AG04449 (cell line): Measurements from ENCODE around the gene A1BG.
"Not testable (repeated sequence)": the region's sequence is repeated elsewhere in the genome, so short reads cannot be mapped to it uniquely, and the experiment has no call there.

Source experiments
- CTCF ChIA-PET: fragments of 350-600 bp; formaldehyde crosslinking; extraction: SDS; loops from one replicate; lab custom pipeline; 2021; ENCODE audit warnings: antibody characterized with exemption; lab: Yijun Ruan, JAX
- POLR2A ChIA-PET: fragments of 400-600, 350-600 bp; formaldehyde crosslinking; extraction: SDS; loops from one replicate; lab custom pipeline; 2020; ENCODE audit warnings: antibody characterized with exemption, inconsistent platforms; lab: Yijun Ruan, JAX
- DNase-seq: peaks from one replicate; pipeline ENCODE4 v3.0.0-alpha.2; 2010; ENCODE audit warnings: low read depth, low spot score
- H3K4me3 ChIP-seq: 2 replicates; pipeline ENCODE4 v1.5.1; 2011; ENCODE audit warnings: low read depth, mild to moderate bottlenecking, control low read depth, low read length
- TF ChIP-seq, protein P1 (sequence below): IDR thresholded peaks from one replicate; pipeline ENCODE4 v1.5.1; 2011; ENCODE audit warnings: mild to moderate bottlenecking, moderate library complexity, low read length, control low read depth, inconsistent platforms; ENCODE audit not compliant: insufficient read depth; ENCODE audit errors: missing control alignments

Gene A1BG

DNA sequence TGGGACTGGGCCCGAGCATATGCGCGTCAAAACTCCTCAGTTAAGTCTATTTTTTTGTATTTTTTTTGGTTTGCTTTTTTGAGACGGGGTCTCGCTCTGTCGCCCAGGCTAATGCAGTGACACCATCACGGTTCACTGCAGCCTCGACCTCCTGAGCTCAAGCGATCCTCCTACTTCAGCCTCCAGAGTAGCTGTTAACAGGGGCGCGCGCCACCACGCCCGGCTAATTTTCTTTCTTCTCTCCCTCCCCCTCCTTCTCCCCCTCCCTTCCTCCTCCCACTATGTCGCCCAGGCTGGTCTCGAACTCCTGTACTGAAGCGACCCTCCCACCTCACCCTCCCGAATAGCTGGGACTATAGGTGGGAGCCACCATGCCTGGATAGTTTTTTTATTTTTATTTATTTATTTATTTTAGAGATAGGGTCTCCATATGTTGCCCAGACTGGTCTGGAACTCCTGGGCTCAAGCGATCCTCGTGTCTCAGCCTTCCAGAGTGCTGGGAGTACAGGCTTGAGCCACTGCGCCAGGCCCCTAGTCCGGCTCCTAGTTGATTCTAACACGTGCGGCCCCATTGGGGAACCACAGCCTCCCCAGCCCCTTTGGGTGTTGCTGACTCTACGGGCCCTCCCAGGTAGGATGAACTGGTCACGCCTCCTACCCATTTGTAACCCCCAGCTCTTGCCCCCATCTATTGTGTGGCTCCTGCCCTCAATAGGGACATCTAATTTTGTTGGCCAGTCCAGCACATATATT is 28.3 kb upstream of the A1BG start:
- POLR2A ChIA-PET, result interaction anchor here (1.1 kb wide), 1 partner anchor 27 kb away, joined by 7 read pairs; the partner anchor contains the start of gene ZNF584
- TF ChIP-seq, protein P1, sequence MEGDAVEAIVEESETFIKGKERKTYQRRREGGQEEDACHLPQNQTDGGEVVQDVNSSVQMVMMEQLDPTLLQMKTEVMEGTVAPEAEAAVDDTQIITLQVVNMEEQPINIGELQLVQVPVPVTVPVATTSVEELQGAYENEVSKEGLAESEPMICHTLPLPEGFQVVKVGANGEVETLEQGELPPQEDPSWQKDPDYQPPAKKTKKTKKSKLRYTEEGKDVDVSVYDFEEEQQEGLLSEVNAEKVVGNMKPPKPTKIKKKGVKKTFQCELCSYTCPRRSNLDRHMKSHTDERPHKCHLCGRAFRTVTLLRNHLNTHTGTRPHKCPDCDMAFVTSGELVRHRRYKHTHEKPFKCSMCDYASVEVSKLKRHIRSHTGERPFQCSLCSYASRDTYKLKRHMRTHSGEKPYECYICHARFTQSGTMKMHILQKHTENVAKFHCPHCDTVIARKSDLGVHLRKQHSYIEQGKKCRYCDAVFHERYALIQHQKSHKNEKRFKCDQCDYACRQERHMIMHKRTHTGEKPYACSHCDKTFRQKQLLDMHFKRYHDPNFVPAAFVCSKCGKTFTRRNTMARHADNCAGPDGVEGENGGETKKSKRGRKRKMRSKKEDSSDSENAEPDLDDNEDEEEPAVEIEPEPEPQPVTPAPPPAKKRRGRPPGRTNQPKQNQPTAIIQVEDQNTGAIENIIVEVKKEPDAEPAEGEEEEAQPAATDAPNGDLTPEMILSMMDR, result no peak
- H3K4me3 ChIP-seq, result peak overlapping the region; percentile 82
- CTCF ChIA-PET, result no interaction called here
- no peak for DNase-seq

DNA sequence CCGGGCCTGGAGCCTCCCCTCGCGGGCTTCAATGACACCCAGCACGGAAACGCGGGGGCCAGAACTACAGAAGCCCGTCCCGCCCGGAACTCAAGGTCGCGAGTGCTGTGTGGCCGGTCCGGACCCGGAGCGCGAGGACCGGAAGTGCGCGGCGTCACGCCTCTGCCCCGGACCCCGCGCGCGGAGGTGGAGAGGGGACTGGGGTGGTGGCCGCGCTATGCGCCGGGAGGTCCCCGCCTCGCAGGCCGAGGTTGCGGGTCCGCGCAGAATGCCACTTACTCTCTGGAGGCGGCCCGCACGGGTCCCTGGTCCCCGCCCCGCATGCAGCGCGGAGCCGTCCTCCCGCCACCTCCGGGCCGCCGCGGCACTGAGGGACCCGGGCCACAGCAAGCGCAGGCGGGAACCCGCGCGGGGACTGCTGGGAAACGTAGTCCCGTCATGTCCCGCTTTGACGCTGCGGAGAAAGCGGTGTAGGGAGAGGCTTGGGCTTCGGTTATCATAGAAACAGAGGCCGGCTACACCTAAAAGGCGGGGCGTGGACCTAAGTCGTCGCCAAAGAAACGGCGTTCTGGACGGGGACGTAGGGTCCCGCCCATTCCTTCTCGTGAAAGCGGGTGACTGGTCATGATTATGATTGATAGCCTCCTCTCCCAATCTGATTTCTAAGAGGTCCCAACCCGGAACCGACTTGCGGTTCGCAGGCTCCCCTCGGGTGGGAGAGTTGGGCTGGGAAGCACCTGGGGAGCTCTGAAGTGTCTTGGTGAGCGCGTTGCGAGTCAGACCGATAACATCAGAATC is 27.6 kb upstream of the A1BG start, which contains the start of gene ZNF837:
Gene ZNF837, minus strand, starts transcription at position 369 of the 798 bp plus-strand sequence. CDS start 11,698 bp downstream, outside the sequence.
- POLR2A ChIA-PET, result interaction anchor here (1.1 kb wide), 2 partner anchors 18 to 28 kb away, joined by 3 to 7 read pairs; partner anchors contain the start of genes ZNF497 and ZNF584
- DNase-seq, result peak; percentile 100
- CTCF ChIA-PET, result interaction anchor here (1.1 kb wide), 2 partner anchors 16 to 201 kb away, joined by 3 read pairs; no protein-coding TSS in a partner anchor
- H3K4me3 ChIP-seq, result peak within 1 kb of the TSS; percentile 82
- TF ChIP-seq, protein P1, result no peak

DNA sequence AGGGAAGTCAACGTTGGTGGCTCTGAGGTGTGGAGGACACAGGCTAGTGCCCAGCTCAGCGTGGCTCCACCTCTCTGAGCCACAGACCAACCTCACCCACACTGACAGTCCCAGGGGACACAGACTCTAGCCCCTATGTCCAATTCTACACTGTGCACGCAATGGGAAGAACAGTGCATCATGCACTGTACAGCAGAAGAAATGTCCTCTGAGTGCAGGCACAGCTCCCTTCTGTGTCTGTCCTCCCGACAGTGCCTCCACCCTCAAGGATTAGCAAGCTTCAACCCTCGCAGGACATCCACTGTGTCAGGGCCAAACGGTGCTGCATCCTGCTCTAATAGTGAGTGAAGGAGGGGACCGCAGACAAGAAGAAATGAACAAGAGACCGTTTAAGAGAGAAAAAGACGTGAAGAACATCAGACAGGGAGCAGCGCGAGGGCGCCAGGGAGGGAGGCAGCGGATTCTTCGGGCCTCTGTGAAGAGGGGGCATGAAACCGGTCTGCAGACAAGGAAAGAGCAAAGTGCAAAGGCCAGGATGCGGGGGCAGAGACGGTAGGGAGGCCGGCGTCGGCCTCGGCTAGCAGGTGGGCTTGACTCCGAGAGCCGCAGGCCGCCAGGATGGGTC is 26.9 kb upstream of the A1BG start:
- POLR2A ChIA-PET, result interaction anchor here (0.6 to 1.1 kb wide), 3 partner anchors 11 to 18 kb away, joined by 3 to 5 read pairs (median 3); partner anchors contain the start of gene ZNF497
- H3K4me3 ChIP-seq, result peak overlapping the region; percentile 82
- TF ChIP-seq, protein P1, result no peak
- CTCF ChIA-PET, result interaction anchor here (1.1 kb wide), 2 partner anchors 15 to 201 kb away, joined by 3 read pairs; no protein-coding TSS in a partner anchor
- no peak for DNase-seq

DNA sequence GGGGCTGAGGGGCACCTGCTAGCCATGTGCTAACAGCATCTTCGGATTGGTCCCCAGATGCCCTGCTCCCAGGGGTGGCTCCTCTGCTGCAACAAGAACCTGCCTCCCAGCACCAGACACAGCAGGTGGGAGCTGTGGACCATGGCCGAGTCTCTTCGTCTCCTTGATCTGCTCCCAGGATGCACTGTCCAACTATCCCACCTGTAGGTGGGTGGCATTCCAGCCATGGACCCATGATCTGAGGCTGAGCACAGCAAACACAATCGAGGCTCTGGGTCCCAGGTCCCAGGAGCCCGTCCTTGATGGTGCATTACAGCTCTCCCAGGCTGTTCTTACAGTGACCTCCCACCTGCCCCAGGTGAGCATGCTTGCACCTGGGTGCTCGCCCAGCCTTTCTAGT is 26.0 kb upstream of the A1BG start:
- TF ChIP-seq, protein P1, result no peak
- no peak overlapping the region for H3K4me3 ChIP-seq
- ChIA-PET POLR2A (no interaction called here), CTCF (interaction anchor here (0.8 kb wide), 1 partner anchor 16 kb away, joined by 3 read pairs; the partner anchor contains the start of gene ZNF497)
- DNase-seq, result no peak

DNA sequence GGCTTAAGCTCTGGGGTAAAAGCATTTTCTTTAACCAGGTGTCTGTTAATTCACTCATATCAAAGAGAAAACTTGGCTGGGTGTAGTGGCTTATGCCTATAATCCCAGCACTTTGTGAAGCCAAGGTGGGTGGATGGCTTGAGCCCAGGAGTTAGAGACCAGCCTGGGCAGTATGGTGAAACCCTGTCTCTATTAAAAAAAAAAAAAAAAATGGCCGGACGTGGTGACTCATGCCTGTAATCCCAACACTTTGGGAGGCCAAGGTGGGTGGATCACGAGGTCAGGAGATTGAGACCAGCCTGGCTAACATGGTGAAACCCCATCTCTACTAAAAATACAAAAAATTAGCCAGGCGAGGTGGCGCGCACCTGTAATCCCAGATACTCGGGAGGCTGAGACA is 23.4 kb upstream of the A1BG start:
- H3K4me3 ChIP-seq, POLR2A ChIA-PET, DNase-seq, CTCF ChIA-PET: not testable (repeated sequence)

DNA sequence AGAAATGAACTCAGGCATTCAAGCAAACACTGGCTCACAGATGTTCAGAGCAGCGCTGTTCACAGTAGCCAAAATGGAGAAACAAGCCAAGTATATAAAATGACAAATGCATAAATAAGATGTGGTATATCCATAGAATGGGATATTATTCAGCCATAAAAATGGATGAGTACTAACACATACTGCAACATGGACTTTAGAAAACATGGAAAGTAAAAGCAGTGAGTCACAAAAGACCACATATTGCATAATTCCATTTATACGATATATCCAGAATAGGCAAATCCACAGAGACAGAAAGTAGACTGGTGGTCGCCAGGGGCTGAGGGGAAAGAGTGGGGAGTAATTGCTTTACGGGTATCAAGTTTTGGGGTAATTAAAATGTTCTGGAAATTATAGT is 20.9 kb upstream of the A1BG start:
- TF ChIP-seq, protein P1, result no peak
- DNase-seq, result no peak
- CTCF ChIA-PET, result interaction anchor here (0.7 to 1.4 kb wide), 2 partner anchors 10 to 12 kb away, joined by 3 to 7 read pairs; partner anchors contain the start of gene ZNF497
- no peak overlapping the region for H3K4me3 ChIP-seq
- POLR2A ChIA-PET, result interaction anchor here (0.9 kb wide), 1 partner anchor 11 kb away, joined by 3 read pairs; the partner anchor contains the start of gene ZNF497
